Measurements from ENCODE around the gene ASPA. TPM values are rescaled to one million over a fixed set of nuclear protein-coding genes. Genes with fewer than 3 reads are reported as not detected.

ASPA gene
- total and polyA plus RNA-seq, 2 experiments from 2014 or later, result 0.08 to 0.27 TPM

- H3K27me3 ChIP-seq, result no peaks in the 10 kb centered on the region
- no peak overlapping the region for H3K4me3 ChIP-seq
- no peak overlapping the region for H3K4me2 ChIP-seq
- 91% methylated on average over 6 of the region's 6 CpGs for WGBS (ENCODE audit: low lambda C conversion rate, missing lambda C conversion rate)
- no peaks in the 10 kb centered on the region for H3K79me2 ChIP-seq
- no peak overlapping the region for H3K27ac ChIP-seq
- no peak for DNase-seq (ENCODE audit: low spot score)
- TF ChIP-seq EZH2 (IDR thresholded peaks at IDR 0.05; ENCODE audit: borderline replicate concordance) (no peak), EZH2phosphoT487 (IDR thresholded peaks at IDR 0.05; ENCODE audit: low read depth, severe bottlenecking, unreplicated experiment) (no peak), CTCF (IDR thresholded peaks at IDR 0.05; ENCODE audit: poor library complexity) (no peak)
- no peaks in the 10 kb centered on the region for H3K9me2 ChIP-seq (replicated peaks; ENCODE audit: insufficient read depth)
- no peak overlapping the region for H2AFZ ChIP-seq
- no peaks in the 10 kb centered on the region for H4K20me1 ChIP-seq (ENCODE audit: insufficient read depth, poor library complexity, severe bottlenecking)
- no peaks in the 10 kb centered on the region for H3K36me3 ChIP-seq (replicated peaks; ENCODE audit: insufficient read depth, low read depth)
- no peaks in the 10 kb centered on the region for H3K9me3 ChIP-seq (ENCODE audit: low read depth)
- H3K4me1 ChIP-seq (ENCODE audit: insufficient read depth), result no peaks in the 10 kb centered on the region
Observed at GRCh38 chr17:3551189-3551588, 75.4 kb downstream of the ASPA start.

- H3K27me3 ChIP-seq, result no peaks in the 10 kb centered on the region
- H3K4me3 ChIP-seq, result no peak overlapping the region
- H3K79me2 ChIP-seq, result no peaks in the 10 kb centered on the region
- TF ChIP-seq CTCF (IDR thresholded peaks at IDR 0.05; ENCODE audit: poor library complexity) (no peak), EZH2 (IDR thresholded peaks at IDR 0.05; ENCODE audit: borderline replicate concordance) (no peak), EZH2phosphoT487 (IDR thresholded peaks at IDR 0.05; ENCODE audit: low read depth, severe bottlenecking, unreplicated experiment) (no peak)
- no peak overlapping the region for H2AFZ ChIP-seq
- no peaks in the 10 kb centered on the region for H3K9me3 ChIP-seq (ENCODE audit: low read depth)
- H3K4me1 ChIP-seq (ENCODE audit: insufficient read depth), result no peaks in the 10 kb centered on the region
- H3K9me2 ChIP-seq (replicated peaks; ENCODE audit: insufficient read depth), result no peaks in the 10 kb centered on the region
- no peak overlapping the region for H3K4me2 ChIP-seq
- H4K20me1 ChIP-seq (ENCODE audit: insufficient read depth, poor library complexity, severe bottlenecking), result no peaks in the 10 kb centered on the region
- WGBS (ENCODE audit: low lambda C conversion rate, missing lambda C conversion rate), result 86% methylated on average over 7 of the region's 7 CpGs
- no peak overlapping the region for H3K27ac ChIP-seq
- DNase-seq (ENCODE audit: low spot score), result no peak
- H3K36me3 ChIP-seq (replicated peaks; ENCODE audit: insufficient read depth, low read depth), result no peaks in the 10 kb centered on the region
Observed at GRCh38 chr17:3552916-3553315, 77.1 kb downstream of the ASPA start.

Other genes starting within 250 kb of the ASPA start
- gene OR3A1, start 177.6 kb upstream of the ASPA start, total RNA-seq, result not detected in 2 replicates
- gene OR3A1, start 177.6 kb upstream of the ASPA start, polyA plus RNA-seq, result not detected in 2 replicates
- gene OR3A2, start 89.7 kb upstream of the ASPA start, total RNA-seq, result not detected in 2 replicates
- gene OR3A2, start 89.7 kb upstream of the ASPA start, polyA plus RNA-seq, result not detected in 2 replicates
- gene OR1E1, start 77.6 kb upstream of the ASPA start, total RNA-seq, result not detected in 2 replicates
- gene OR1E1, start 77.6 kb upstream of the ASPA start, polyA plus RNA-seq, result not detected in 2 replicates
- gene OR3A3, start 64.6 kb upstream of the ASPA start, total RNA-seq, result not detected in 2 replicates
- gene OR3A3, start 64.6 kb upstream of the ASPA start, polyA plus RNA-seq, result not detected in 2 replicates
- not detected in 2 replicates for gene OR1E2, start 42.2 kb upstream of the ASPA start, total RNA-seq
- gene OR1E2, start 42.2 kb upstream of the ASPA start, polyA plus RNA-seq, result not detected in 2 replicates
- gene SPATA22, start 4.2 kb upstream of the ASPA start, total RNA-seq, result not detected in 2 replicates
- not detected in 2 replicates for gene SPATA22, start 4.2 kb upstream of the ASPA start, polyA plus RNA-seq
- gene TRPV3, start 81.8 kb downstream of the ASPA start, total RNA-seq, result 2.6 and 8.1 TPM in 2 replicates
- gene TRPV3, start 81.8 kb downstream of the ASPA start, polyA plus RNA-seq, result 1.4 and 2.5 TPM in 2 replicates
- 3.7 and 6.2 TPM in 2 replicates for gene TRPV1, start 133.4 kb downstream of the ASPA start, total RNA-seq
- gene TRPV1, start 133.4 kb downstream of the ASPA start, polyA plus RNA-seq, result 4.8 and 6.2 TPM in 2 replicates
- 14.1 and 14.9 TPM in 2 replicates for gene SHPK, start 160.3 kb downstream of the ASPA start, total RNA-seq
- 9.1 and 11.2 TPM in 2 replicates for gene SHPK, start 160.3 kb downstream of the ASPA start, polyA plus RNA-seq
- gene CTNS, start 160.8 kb downstream of the ASPA start, total RNA-seq, result 28.1 and 28.7 TPM in 2 replicates
- gene CTNS, start 160.8 kb downstream of the ASPA start, polyA plus RNA-seq, result 23.7 and 26.0 TPM in 2 replicates
- gene TAX1BP3, start 192.6 kb downstream of the ASPA start, total RNA-seq, result 208 and 218 TPM in 2 replicates
- gene TAX1BP3, start 192.6 kb downstream of the ASPA start, polyA plus RNA-seq, result 357 and 387 TPM in 2 replicates
- gene EMC6, start 192.8 kb downstream of the ASPA start, total RNA-seq, result 40.9 and 42.7 TPM in 2 replicates
- 117 and 130 TPM in 2 replicates for gene EMC6, start 192.8 kb downstream of the ASPA start, polyA plus RNA-seq
- gene P2RX5, start 220.2 kb downstream of the ASPA start, total RNA-seq, result 0.36 TPM in 1 of 2 replicates, not detected in the other
- 0.32 TPM in 1 of 2 replicates, not detected in the other for gene P2RX5, start 220.2 kb downstream of the ASPA start, polyA plus RNA-seq
- gene HASPIN, start 247.9 kb downstream of the ASPA start, total RNA-seq, result 1.3 and 1.5 TPM in 2 replicates
- 0.54 and 1.1 TPM in 2 replicates for gene HASPIN, start 247.9 kb downstream of the ASPA start, polyA plus RNA-seq